CD14-positive monocyte (primary cell): ENCODE measurements around the gene KLHL3. TPM values are rescaled to one million over a fixed set of nuclear protein-coding genes. Genes with fewer than 3 reads are reported as not detected.
A peak's percentile ranks its signal among the peaks of the same experiment; 100 is the strongest.
"Not testable (repeated sequence)": the region's sequence is repeated elsewhere in the genome, so short reads cannot be mapped to it uniquely, and the experiment has no call there.

Source experiments
- DNase-seq, 3 donors: peaks; one replicate each; pipeline ENCODE4 v3.0.0-alpha.2; 2011 to 2022
- H2AFZ ChIP-seq: 2 replicates; pipeline ENCODE4 v1.6.0; 2012; ENCODE audit warnings: mild to moderate bottlenecking, low read depth, low read length, inconsistent platforms; ENCODE audit not compliant: insufficient read depth, poor library complexity, severe bottlenecking
- H3K27ac ChIP-seq, 2 donors: 1 replicate in 1 of 2; 2 replicates in 1 of 2; pipeline ENCODE4 v1.5.1; 2012 to 2013; ENCODE audit warnings: low read length in 2 of 2, control low read depth in 1 of 2, inconsistent platforms in 1 of 2, low read depth in 1 of 2, mild to moderate bottlenecking in 1 of 2
- H3K27me3 ChIP-seq, 2 donors: one replicate each; pipeline versions ENCODE4 v1.6.0 to v1.6.1; 2011 to 2013; ENCODE audit warnings: low read length in 2 of 2; ENCODE audit not compliant: control insufficient read depth in 2 of 2, insufficient read depth in 2 of 2
- H3K36me3 ChIP-seq, 2 donors: replicated peaks in 1 of 2; 1 replicate in 1 of 2; 2 replicates in 1 of 2; pipeline versions ENCODE4 v1.5.1 to v1.6.1; 2012 to 2013; ENCODE audit warnings: low read length in 2 of 2, control low read depth in 1 of 2, inconsistent platforms in 1 of 2, mild to moderate bottlenecking in 1 of 2; ENCODE audit not compliant: insufficient read depth in 2 of 2, control insufficient read depth in 1 of 2
- H3K4me1 ChIP-seq, 2 donors: 1 replicate in 1 of 2; 2 replicates in 1 of 2; pipeline versions ENCODE4 v1.5.1 to v1.6.1; 2012 to 2013; ENCODE audit warnings: low read length in 2 of 2, control low read depth in 1 of 2, inconsistent platforms in 1 of 2, mild to moderate bottlenecking in 1 of 2, moderate library complexity in 1 of 2; ENCODE audit not compliant: insufficient read depth in 2 of 2, control insufficient read depth in 1 of 2
- H3K4me2 ChIP-seq: replicated peaks from 2 replicates; pipeline ENCODE3; 2012; ENCODE audit warnings: low read length, moderate library complexity, mild to moderate bottlenecking; ENCODE audit not compliant: poor library complexity, severe bottlenecking; ENCODE audit errors: extremely low read depth
- H3K4me3 ChIP-seq, 3 experiments: fragments of 200-600 bp in 1 of 3; sonication (generic) in 1 of 3; replicated peaks in 1 of 3; 1 replicate in 2 of 3; 2 replicates in 1 of 3; pipeline ENCODE4 v1.5.1; 2011 to 2013; ENCODE audit warnings: low read length in 3 of 3, mild to moderate bottlenecking in 3 of 3, control low read depth in 2 of 3, low read depth in 2 of 3, inconsistent platforms in 1 of 3, moderate library complexity in 1 of 3
- H3K79me2 ChIP-seq: 2 replicates; pipeline ENCODE4 v1.6.0; 2012; ENCODE audit warnings: mild to moderate bottlenecking, control low read depth, inconsistent platforms, low read length, moderate library complexity; ENCODE audit not compliant: insufficient read depth
- H3K9ac ChIP-seq: 2 replicates; pipeline ENCODE4 v1.6.0; 2017; ENCODE audit warnings: low read length, mild to moderate bottlenecking; ENCODE audit not compliant: insufficient read depth, poor library complexity, severe bottlenecking
- H3K9me3 ChIP-seq, 2 donors: replicated peaks in 1 of 2; 1 replicate in 1 of 2; 2 replicates in 1 of 2; pipeline versions ENCODE4 v1.5.1 to v1.6.1; 2012 to 2013; ENCODE audit warnings: low read length in 2 of 2, control low read depth in 1 of 2; ENCODE audit not compliant: control insufficient read depth in 1 of 2, insufficient read depth in 1 of 2
- H4K20me1 ChIP-seq: 2 replicates; pipeline ENCODE4 v1.6.0; 2012; ENCODE audit warnings: mild to moderate bottlenecking, low read length, control low read depth, moderate library complexity; ENCODE audit not compliant: insufficient read depth
- H3K27ac Mint-ChIP-seq, 7 donors: one replicate each; pipeline ENCODE4 v1.8.0; 2020; ENCODE audit warnings: mild to moderate bottlenecking in 7 of 7, mixed read lengths in 7 of 7, moderate library complexity in 6 of 7, inconsistent platforms in 2 of 7
- H3K27me3 Mint-ChIP-seq, 3 donors: one replicate each; pipeline ENCODE4 v1.8.0; 2021 to 2022; ENCODE audit warnings: low read depth in 3 of 3, mild to moderate bottlenecking in 3 of 3, mixed read lengths in 3 of 3, moderate library complexity in 3 of 3, inconsistent platforms in 1 of 3
- H3K36me3 Mint-ChIP-seq, 2 donors: one replicate each; pipeline ENCODE4 v1.8.0; 2020; ENCODE audit warnings: mixed read lengths in 2 of 2, inconsistent platforms in 1 of 2, mild to moderate bottlenecking in 1 of 2
- H3K4me1 Mint-ChIP-seq: one replicate; pipeline ENCODE4 v1.8.0; 2020; ENCODE audit warnings: mild to moderate bottlenecking, mixed read lengths
- H3K4me3 Mint-ChIP-seq, 2 donors: one replicate each; pipeline ENCODE4 v1.8.0; 2020; ENCODE audit warnings: mild to moderate bottlenecking in 2 of 2, mixed read lengths in 2 of 2, moderate library complexity in 1 of 2
- H3K9me3 Mint-ChIP-seq, 7 donors: one replicate each; pipeline ENCODE4 v1.8.0; 2020 to 2022; ENCODE audit warnings: mixed read lengths in 7 of 7, mild to moderate bottlenecking in 6 of 7, moderate library complexity in 6 of 7, inconsistent platforms in 2 of 7
- WGBS: methylation state at CpG from one replicate; pipeline ENCODE4 v1.1.5; 2013; ENCODE audit warnings: missing lambda C conversion rate; ENCODE audit not compliant: insufficient coverage; 5-methylcytosine and 5-hydroxymethylcytosine counted together
- intact Hi-C, 2 donors: fragments of 100-400 bp; cut with micrococcal nuclease; formaldehyde crosslinking; loops; one replicate each; pipeline versions ENCODE4 v1.15.0 to v1.15.1; 2023
- polyA plus RNA-seq, 3 donors: library from polyadenylated mRNA; depleted of rRNA in 1 of 3; unstranded in 2 of 3; stranded (reverse) in 1 of 3; fragments of 300-500 nt in 2 of 3; fragments of >200 nt in 1 of 3; fragmentation: Illumina TruSeq in 2 of 3; gene quantifications; 1 replicate in 2 of 3; 2 replicates in 1 of 3; pipeline ENCODE4 v1.2.3, GENCODE V29; 2012 to 2021
- TF ChIP-seq, protein P1 (sequence below): fragments of 200-600 bp; IDR thresholded peaks from one replicate; pipeline ENCODE4 v1.8.0; 2022; ENCODE audit warnings: antibody characterized with exemption, mild to moderate bottlenecking

Gene KLHL3
- polyA plus RNA-seq, 3 donors = 0.71 TPM; not detected in 2

DNA sequence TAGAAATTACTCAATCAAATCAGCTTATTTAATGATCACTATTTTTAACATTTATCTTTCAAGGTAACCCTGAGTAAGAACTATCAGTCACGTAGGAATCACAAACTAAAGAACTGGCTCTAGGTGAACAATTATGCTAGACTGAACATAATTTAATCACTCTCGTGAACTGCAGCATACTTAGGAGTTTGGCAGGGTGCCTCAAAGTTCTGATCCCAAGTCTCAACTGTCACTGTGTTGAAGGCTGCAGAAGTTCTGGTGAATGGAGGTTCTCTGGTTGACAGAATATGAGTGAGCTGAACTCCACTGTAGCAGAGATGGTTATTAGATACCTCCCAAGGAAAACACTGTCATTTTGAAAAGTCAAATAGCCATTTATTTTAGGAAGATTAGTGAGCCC is 89.1 kb downstream of the KLHL3 start:
- Histone ChIP-seq H3K79me2 (no peaks in the 10 kb centered on the region), H3K4me3 (no peak overlapping the region), H4K20me1 (no peaks in the 10 kb centered on the region), H3K4me1 (no peaks in the 10 kb centered on the region), H3K9me3 (no peaks in the 10 kb centered on the region), H2AFZ (no peak overlapping the region), H3K36me3 (no peaks in the 10 kb centered on the region), H3K27me3 (no peaks in the 10 kb centered on the region), H3K9ac (no peak overlapping the region), H3K4me2 (no peak overlapping the region), H3K27ac (no peak overlapping the region)
- no peak for DNase-seq
- H3K4me1 Mint-ChIP-seq = no peaks in the 10 kb centered on the region
- no peaks in the 10 kb centered on the region for H3K36me3 Mint-ChIP-seq
- intact Hi-C loops = no loop called here
- no peak overlapping the region for H3K4me3 Mint-ChIP-seq
- H3K27me3 Mint-ChIP-seq = peaks cover 0 to 2% (median 0%) of the 10 kb centered on the region in 3 donors
- TF ChIP-seq, protein P1, sequence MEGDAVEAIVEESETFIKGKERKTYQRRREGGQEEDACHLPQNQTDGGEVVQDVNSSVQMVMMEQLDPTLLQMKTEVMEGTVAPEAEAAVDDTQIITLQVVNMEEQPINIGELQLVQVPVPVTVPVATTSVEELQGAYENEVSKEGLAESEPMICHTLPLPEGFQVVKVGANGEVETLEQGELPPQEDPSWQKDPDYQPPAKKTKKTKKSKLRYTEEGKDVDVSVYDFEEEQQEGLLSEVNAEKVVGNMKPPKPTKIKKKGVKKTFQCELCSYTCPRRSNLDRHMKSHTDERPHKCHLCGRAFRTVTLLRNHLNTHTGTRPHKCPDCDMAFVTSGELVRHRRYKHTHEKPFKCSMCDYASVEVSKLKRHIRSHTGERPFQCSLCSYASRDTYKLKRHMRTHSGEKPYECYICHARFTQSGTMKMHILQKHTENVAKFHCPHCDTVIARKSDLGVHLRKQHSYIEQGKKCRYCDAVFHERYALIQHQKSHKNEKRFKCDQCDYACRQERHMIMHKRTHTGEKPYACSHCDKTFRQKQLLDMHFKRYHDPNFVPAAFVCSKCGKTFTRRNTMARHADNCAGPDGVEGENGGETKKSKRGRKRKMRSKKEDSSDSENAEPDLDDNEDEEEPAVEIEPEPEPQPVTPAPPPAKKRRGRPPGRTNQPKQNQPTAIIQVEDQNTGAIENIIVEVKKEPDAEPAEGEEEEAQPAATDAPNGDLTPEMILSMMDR = no peak
- peaks cover 0 to 5% (median 0%) of the 10 kb centered on the region in 7 donors for H3K9me3 Mint-ChIP-seq
- H3K27ac Mint-ChIP-seq = no peak overlapping the region
- no CpG with 5 or more reads among the region's 2 CpGs for WGBS

- H3K27ac ChIP-seq, H3K4me2 ChIP-seq, H3K36me3 ChIP-seq, H3K4me3 ChIP-seq, H3K4me1 Mint-ChIP-seq, H3K9me3 Mint-ChIP-seq, H3K9ac ChIP-seq, DNase-seq, H2AFZ ChIP-seq, H3K9me3 ChIP-seq, H3K4me3 Mint-ChIP-seq, H3K4me1 ChIP-seq, H3K27me3 ChIP-seq, intact Hi-C loops, H3K36me3 Mint-ChIP-seq, H4K20me1 ChIP-seq, H3K27me3 Mint-ChIP-seq, H3K79me2 ChIP-seq: not testable (repeated sequence)
- 100% methylated on average over 1 of the region's 2 CpGs for WGBS
- peak overlapping the region in 1 of 7 donors; percentile 41 for H3K27ac Mint-ChIP-seq
Measured at GRCh38 chr5:137643081-137643480, 92.8 kb downstream of the KLHL3 start.
